Hematopoietic multipotent progenitor cell treated with erythropoietin and hydrocortisone succinate and interleukin-3 and kit ligand, for 15 days (in vitro differentiated cells): Measurements from ENCODE around the gene MYL7.

Experiments
- DNase-seq: peaks from one replicate; pipeline ENCODE4 v3.0.0-alpha.2; 2015; ENCODE audit warnings: low spot score

Gene MYL7

GRCh38 chr7:44100458-44101302 lies 40.5 kb downstream of the MYL7 start:
- DNase-seq = no peak

GRCh38 chr7:44099669-44100068 lies 41.5 kb downstream of the MYL7 start:
- DNase-seq = no peak

GRCh38 chr7:44098092-44099068 lies 42.8 kb downstream of the MYL7 start:
- no peak for DNase-seq

- no peak for DNase-seq
These were observed 43.8 kb downstream of the MYL7 start for GRCh38 chr7:44097064-44097932.

- DNase-seq = no peak
These were observed 44.7 kb downstream of the MYL7 start for GRCh38 chr7:44096326-44096881.

GRCh38 chr7:44095781-44096180 lies 45.4 kb downstream of the MYL7 start:
- no peak for DNase-seq

- DNase-seq = no peak
These were observed 46.1 kb downstream of the MYL7 start for GRCh38 chr7:44094883-44095592.

- no peak for DNase-seq
These were observed 46.8 kb downstream of the MYL7 start for GRCh38 chr7:44094365-44094764.

GRCh38 chr7:44093102-44093641 lies 48.0 kb downstream of the MYL7 start:
- DNase-seq = no peak
